ENCODE data around the gene HSD11B2.

The HSD11B2 gene

GRCh38 chr16:67396159-67397035 is 34.5 kb upstream of the HSD11B2 start:
- no peak for DNase-seq (ENCODE audit: low read depth)

- no peak for DNase-seq (ENCODE audit: low read depth)
Observed at GRCh38 chr16:67397036-67397801, 33.7 kb upstream of the HSD11B2 start.

- DNase-seq (ENCODE audit: low read depth), result no peak
Observed at GRCh38 chr16:67397812-67398545, 32.9 kb upstream of the HSD11B2 start.

GRCh38 chr16:67398546-67399217 is 32.2 kb upstream of the HSD11B2 start:
- DNase-seq (ENCODE audit: low read depth), result no peak

GRCh38 chr16:67399218-67399733 is 31.6 kb upstream of the HSD11B2 start:
- DNase-seq (ENCODE audit: low read depth), result no peak

- DNase-seq (ENCODE audit: low read depth), result no peak
Observed at GRCh38 chr16:67399749-67400704, 30.9 kb upstream of the HSD11B2 start.

- DNase-seq (ENCODE audit: low read depth), result no peak
Observed at GRCh38 chr16:67400901-67401300, 30.0 kb upstream of the HSD11B2 start.

- DNase-seq (ENCODE audit: low read depth), result no peak
Observed at GRCh38 chr16:67403976-67404555, 26.9 kb upstream of the HSD11B2 start.

GRCh38 chr16:67404740-67405226 is 26.1 kb upstream of the HSD11B2 start:
- no peak for DNase-seq (ENCODE audit: low read depth)

- DNase-seq (ENCODE audit: low read depth), result no peak
Observed at GRCh38 chr16:67405336-67405735, 25.6 kb upstream of the HSD11B2 start.

GRCh38 chr16:67406111-67406971 is 24.6 kb upstream of the HSD11B2 start:
- DNase-seq (ENCODE audit: low read depth), result no peak

GRCh38 chr16:67407176-67407787 is 23.6 kb upstream of the HSD11B2 start:
- no peak for DNase-seq (ENCODE audit: low read depth)

GRCh38 chr16:67407788-67408452 is 23.0 kb upstream of the HSD11B2 start:
- DNase-seq (ENCODE audit: low read depth), result no peak

- DNase-seq (ENCODE audit: low read depth), result no peak
Observed at GRCh38 chr16:67409631-67410030, 21.3 kb upstream of the HSD11B2 start.

- no peak for DNase-seq (ENCODE audit: low read depth)
Observed at GRCh38 chr16:67411339-67411738, 19.6 kb upstream of the HSD11B2 start.

GRCh38 chr16:67412294-67412693 is 18.6 kb upstream of the HSD11B2 start:
- DNase-seq (ENCODE audit: low read depth), result no peak

GRCh38 chr16:67413978-67414911 is 16.7 kb upstream of the HSD11B2 start:
- no peak for DNase-seq (ENCODE audit: low read depth)

Measured in T follicular helper cell (primary cell).